Nephron progenitor cell (in vitro differentiated cells): ENCODE measurements around the gene ECD.

Source experiments
- DNase-seq: peaks from one replicate; pipeline ENCODE4 v3.0.0; 2021
- H3K27ac Mint-ChIP-seq: 2 replicates; pipeline ENCODE4 v1.8.0; 2021; ENCODE audit warnings: mild to moderate bottlenecking, moderate library complexity, mixed read lengths
- H3K27me3 Mint-ChIP-seq: 2 replicates; pipeline ENCODE4 v1.8.0; 2021; ENCODE audit warnings: mild to moderate bottlenecking, low read depth, mixed read lengths; ENCODE audit not compliant: poor library complexity
- H3K36me3 Mint-ChIP-seq: 2 replicates; pipeline ENCODE4 v1.8.0; 2021; ENCODE audit warnings: low read depth, mixed read lengths
- H3K4me1 Mint-ChIP-seq: 2 replicates; pipeline ENCODE4 v1.8.0; 2021; ENCODE audit warnings: mixed read lengths
- H3K4me3 Mint-ChIP-seq: 2 replicates; pipeline ENCODE4 v1.8.0; 2021; ENCODE audit warnings: mild to moderate bottlenecking, moderate library complexity, mixed read lengths
- H3K9me3 Mint-ChIP-seq: 2 replicates; pipeline ENCODE4 v1.8.0; 2021; ENCODE audit warnings: mild to moderate bottlenecking, moderate library complexity, mixed read lengths
- TF ChIP-seq, protein P1 (sequence below): fragments of 200-600 bp; sonication (generic); IDR thresholded peaks from 2 replicates; pipeline ENCODE4 v1.5.0; 2021; ENCODE audit warnings: antibody characterized with exemption

ECD gene

DNA sequence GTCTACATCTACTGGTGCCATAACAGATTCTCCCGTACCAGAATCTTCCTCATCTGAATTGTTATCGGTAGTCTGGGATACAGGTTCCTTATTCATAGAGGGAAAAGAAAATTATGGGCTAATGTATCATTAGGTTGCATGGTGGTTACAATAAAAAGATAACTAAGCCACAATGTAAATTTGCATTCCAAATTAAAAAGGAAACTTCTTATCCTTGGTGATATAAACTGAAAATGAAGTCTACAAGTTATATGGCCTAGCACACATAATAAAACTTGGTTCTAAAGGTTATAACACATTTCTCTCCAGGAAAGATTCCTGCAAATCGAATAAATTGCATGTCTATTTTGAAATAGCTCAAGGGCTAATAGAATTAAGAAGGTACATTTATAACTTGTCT is 33.1 kb downstream of the ECD start:
- peaks cover 81% of the 10 kb centered on the region for H3K36me3 Mint-ChIP-seq
- TF ChIP-seq, protein P1, sequence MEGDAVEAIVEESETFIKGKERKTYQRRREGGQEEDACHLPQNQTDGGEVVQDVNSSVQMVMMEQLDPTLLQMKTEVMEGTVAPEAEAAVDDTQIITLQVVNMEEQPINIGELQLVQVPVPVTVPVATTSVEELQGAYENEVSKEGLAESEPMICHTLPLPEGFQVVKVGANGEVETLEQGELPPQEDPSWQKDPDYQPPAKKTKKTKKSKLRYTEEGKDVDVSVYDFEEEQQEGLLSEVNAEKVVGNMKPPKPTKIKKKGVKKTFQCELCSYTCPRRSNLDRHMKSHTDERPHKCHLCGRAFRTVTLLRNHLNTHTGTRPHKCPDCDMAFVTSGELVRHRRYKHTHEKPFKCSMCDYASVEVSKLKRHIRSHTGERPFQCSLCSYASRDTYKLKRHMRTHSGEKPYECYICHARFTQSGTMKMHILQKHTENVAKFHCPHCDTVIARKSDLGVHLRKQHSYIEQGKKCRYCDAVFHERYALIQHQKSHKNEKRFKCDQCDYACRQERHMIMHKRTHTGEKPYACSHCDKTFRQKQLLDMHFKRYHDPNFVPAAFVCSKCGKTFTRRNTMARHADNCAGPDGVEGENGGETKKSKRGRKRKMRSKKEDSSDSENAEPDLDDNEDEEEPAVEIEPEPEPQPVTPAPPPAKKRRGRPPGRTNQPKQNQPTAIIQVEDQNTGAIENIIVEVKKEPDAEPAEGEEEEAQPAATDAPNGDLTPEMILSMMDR: no peak
- H3K27me3 Mint-ChIP-seq: no peaks in the 10 kb centered on the region
- H3K4me3 Mint-ChIP-seq: no peak overlapping the region
- no peak for DNase-seq
- H3K9me3 Mint-ChIP-seq: no peaks in the 10 kb centered on the region
- H3K27ac Mint-ChIP-seq: no peak overlapping the region
- H3K4me1 Mint-ChIP-seq: peaks cover 20% of the 10 kb centered on the region

DNA sequence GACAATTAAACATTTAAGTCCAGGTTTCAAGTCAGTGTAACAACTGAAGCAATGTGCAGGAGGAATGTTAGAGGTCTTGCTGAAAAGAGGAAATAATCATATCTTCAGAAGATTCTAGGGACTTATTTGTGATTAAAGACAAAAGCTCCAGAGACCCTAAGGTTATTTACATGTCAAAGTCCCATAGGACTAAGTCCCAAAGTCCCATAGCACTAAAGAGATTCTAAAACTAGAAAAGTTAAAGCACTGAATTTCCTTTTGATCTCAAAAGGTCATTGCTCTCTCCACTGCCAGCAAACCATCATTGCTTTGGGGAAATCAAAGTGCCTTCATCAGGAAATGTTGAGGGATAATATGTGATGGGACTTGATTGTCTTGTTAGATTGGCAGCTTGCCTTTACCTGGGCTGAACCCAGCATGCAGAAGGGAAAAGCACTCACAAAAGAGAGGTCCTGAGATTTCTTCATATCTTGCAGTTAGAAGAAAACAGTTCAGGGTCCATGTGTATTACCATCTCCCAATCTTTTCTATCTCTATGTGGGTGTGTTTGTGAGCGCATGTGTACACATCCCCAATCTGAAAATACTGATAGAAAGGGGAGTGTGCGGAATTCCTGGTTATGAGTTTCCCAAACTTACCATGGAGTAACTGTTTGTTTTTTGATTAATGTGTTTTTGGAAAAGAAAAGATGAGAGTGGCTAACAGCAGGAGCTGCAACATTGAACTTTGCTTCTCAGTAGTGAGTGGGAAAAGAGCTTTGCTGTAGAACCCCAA is 35.7 kb downstream of the ECD start:
- H3K36me3 Mint-ChIP-seq: peaks cover 73% of the 10 kb centered on the region
- H3K27me3 Mint-ChIP-seq: no peaks in the 10 kb centered on the region
- no peak overlapping the region for H3K4me3 Mint-ChIP-seq
- H3K4me1 Mint-ChIP-seq: peaks cover 20% of the 10 kb centered on the region
- H3K9me3 Mint-ChIP-seq: no peaks in the 10 kb centered on the region
- DNase-seq: no peak
- TF ChIP-seq, protein P1: no peak
- H3K27ac Mint-ChIP-seq: peak overlapping the region; percentile 37

DNA sequence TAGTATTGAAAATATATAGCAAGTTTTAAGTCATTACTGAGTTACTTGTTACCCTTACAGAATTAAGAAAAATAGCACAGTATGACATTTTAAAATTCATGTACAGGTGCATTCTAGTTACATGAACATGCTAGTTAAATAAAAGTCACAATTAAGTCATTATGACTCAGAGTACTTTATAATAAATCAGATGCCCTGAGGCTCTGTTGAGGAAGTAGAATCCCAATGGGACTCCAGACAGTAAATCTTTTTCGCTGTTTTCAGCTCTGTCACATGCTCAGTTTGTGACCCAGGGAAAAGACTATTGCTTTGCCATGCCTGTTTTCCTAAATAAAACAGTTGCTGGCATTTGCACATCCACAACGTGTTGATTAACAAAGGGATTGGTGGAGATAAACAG is 36.5 kb downstream of the ECD start:
- peak overlapping the region; percentile 37 for H3K27ac Mint-ChIP-seq
- peaks cover 20% of the 10 kb centered on the region for H3K4me1 Mint-ChIP-seq
- H3K36me3 Mint-ChIP-seq: peaks cover 66% of the 10 kb centered on the region
- no peaks in the 10 kb centered on the region for H3K9me3 Mint-ChIP-seq
- H3K27me3 Mint-ChIP-seq: no peaks in the 10 kb centered on the region
- DNase-seq: no peak
- H3K4me3 Mint-ChIP-seq: no peak overlapping the region
- TF ChIP-seq, protein P1: no peak

DNA sequence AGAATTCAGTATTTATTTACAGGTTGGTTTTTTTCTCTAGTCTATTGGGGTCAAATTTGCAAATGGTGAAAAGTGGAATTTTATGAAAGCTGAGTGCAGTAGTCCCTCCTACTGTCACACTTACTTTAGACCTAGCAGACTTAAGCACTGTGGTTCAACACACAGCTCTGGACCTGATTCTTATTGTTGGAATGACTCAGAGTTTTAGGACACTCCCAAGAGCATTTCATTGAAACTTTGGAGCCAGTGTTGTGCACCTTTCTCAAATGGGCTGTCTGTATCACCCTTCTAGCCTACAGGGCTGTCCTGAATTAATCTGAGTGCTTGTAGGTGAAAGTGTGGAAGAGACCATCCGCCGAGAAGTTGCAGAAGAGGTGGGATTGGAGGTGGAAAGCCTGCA is 41.5 kb downstream of the ECD start:
- no peaks in the 10 kb centered on the region for H3K27me3 Mint-ChIP-seq
- peaks cover 9% of the 10 kb centered on the region for H3K4me1 Mint-ChIP-seq
- H3K4me3 Mint-ChIP-seq: no peak overlapping the region
- H3K36me3 Mint-ChIP-seq: peaks cover 38% of the 10 kb centered on the region
- no peak overlapping the region for H3K27ac Mint-ChIP-seq
- no peak for DNase-seq
- TF ChIP-seq, protein P1: no peak
- H3K9me3 Mint-ChIP-seq: no peaks in the 10 kb centered on the region

DNA sequence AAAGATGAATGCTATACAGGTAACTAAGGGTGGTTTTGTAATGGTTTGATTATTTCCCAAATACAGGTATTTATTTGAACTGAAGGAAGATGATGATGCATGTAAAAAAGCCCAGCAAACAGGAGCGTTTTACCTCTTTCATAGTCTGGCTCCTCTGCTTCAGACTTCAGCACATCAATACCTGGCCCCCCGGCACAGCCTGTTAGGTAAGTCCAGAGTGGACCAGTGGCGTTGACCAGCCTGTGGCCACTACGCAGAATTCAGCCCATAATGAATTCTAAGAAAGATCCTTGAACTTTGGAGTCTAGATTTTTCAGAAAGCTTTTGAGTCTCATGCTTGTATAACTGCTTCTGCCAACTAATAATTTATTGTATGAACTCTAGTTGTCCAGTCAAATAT is 47.9 kb downstream of the ECD start:
- Mint-ChIP-seq H3K4me3 (no peak overlapping the region), H3K27ac (no peak overlapping the region), H3K9me3 (no peaks in the 10 kb centered on the region), H3K4me1 (no peaks in the 10 kb centered on the region), H3K36me3 (peaks cover 18% of the 10 kb centered on the region), H3K27me3 (no peaks in the 10 kb centered on the region)
- TF ChIP-seq, protein P1: no peak
- DNase-seq: no peak

DNA sequence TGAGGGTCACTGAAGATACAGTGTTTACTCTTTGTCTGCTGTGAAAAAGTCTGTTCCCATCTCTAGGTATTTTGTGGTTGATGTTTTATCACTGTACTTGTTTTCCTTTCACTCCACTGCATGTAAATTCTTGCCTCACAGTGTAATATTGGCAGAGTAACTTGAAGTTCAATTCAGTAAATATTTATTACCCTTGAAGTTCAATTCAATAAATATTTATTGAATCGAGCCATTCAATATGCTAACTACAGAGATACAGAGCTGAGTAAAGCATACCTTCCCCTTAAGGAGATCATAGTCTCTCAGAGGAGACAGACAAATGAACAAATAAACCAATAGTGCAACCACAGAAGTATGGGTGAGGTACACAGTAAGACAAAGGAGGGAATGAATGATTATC is 48.4 kb downstream of the ECD start:
- Mint-ChIP-seq H3K9me3 (no peaks in the 10 kb centered on the region), H3K27ac (no peak overlapping the region), H3K4me3 (no peak overlapping the region), H3K36me3 (peaks cover 18% of the 10 kb centered on the region), H3K4me1 (no peaks in the 10 kb centered on the region), H3K27me3 (no peaks in the 10 kb centered on the region)
- TF ChIP-seq, protein P1: no peak
- DNase-seq: no peak
